ENCODE results near the gene FCGR1A. TPM values are rescaled to one million over a fixed set of nuclear protein-coding genes. Genes with fewer than 3 reads are reported as not detected.
"Not testable (repeated sequence)": the region's sequence is repeated elsewhere in the genome, so short reads cannot be mapped to it uniquely, and the experiment has no call there.

FCGR1A gene
- total RNA-seq, 1 donor from 2014 or later, result not detected

- not testable (repeated sequence) for H3K27ac Mint-ChIP-seq (ENCODE audit: unreplicated experiment); H3K36me3 Mint-ChIP-seq (ENCODE audit: low read depth, unreplicated experiment); H3K27me3 Mint-ChIP-seq (ENCODE audit: unreplicated experiment); H3K4me1 Mint-ChIP-seq (ENCODE audit: unreplicated experiment); DNase-seq (ENCODE audit: low spot score); H3K9me3 Mint-ChIP-seq (ENCODE audit: unreplicated experiment); H3K4me3 Mint-ChIP-seq (ENCODE audit: unreplicated experiment)
Measured at GRCh38 chr1:149783289-149783688, 795 bp downstream of the FCGR1A start.

- not testable (repeated sequence) for H3K4me3 Mint-ChIP-seq (ENCODE audit: unreplicated experiment); H3K4me1 Mint-ChIP-seq (ENCODE audit: unreplicated experiment); H3K9me3 Mint-ChIP-seq (ENCODE audit: unreplicated experiment); DNase-seq (ENCODE audit: low spot score); H3K36me3 Mint-ChIP-seq (ENCODE audit: low read depth, unreplicated experiment); H3K27ac Mint-ChIP-seq (ENCODE audit: unreplicated experiment); H3K27me3 Mint-ChIP-seq (ENCODE audit: unreplicated experiment)
Measured at GRCh38 chr1:149783868-149784267, 1.4 kb downstream of the FCGR1A start.

GRCh38 chr1:149787688-149788451 is 5.4 kb downstream of the FCGR1A start:
- H3K27ac Mint-ChIP-seq (ENCODE audit: unreplicated experiment); H3K4me1 Mint-ChIP-seq (ENCODE audit: unreplicated experiment); DNase-seq (ENCODE audit: low spot score); H3K9me3 Mint-ChIP-seq (ENCODE audit: unreplicated experiment); H3K4me3 Mint-ChIP-seq (ENCODE audit: unreplicated experiment); H3K36me3 Mint-ChIP-seq (ENCODE audit: low read depth, unreplicated experiment); H3K27me3 Mint-ChIP-seq (ENCODE audit: unreplicated experiment): not testable (repeated sequence)

GRCh38 chr1:149792502-149792901 is 10.0 kb downstream of the FCGR1A start:
- not testable (repeated sequence) for H3K27me3 Mint-ChIP-seq (ENCODE audit: unreplicated experiment); H3K36me3 Mint-ChIP-seq (ENCODE audit: low read depth, unreplicated experiment); H3K4me1 Mint-ChIP-seq (ENCODE audit: unreplicated experiment); H3K9me3 Mint-ChIP-seq (ENCODE audit: unreplicated experiment); H3K27ac Mint-ChIP-seq (ENCODE audit: unreplicated experiment); H3K4me3 Mint-ChIP-seq (ENCODE audit: unreplicated experiment)
- TF ChIP-seq CTCF (IDR thresholded peaks at IDR 0.05; ENCODE audit: unreplicated experiment), result peak; percentile 72
- peak; percentile 60 for DNase-seq (ENCODE audit: low spot score)

- H3K4me3 Mint-ChIP-seq (ENCODE audit: unreplicated experiment); H3K4me1 Mint-ChIP-seq (ENCODE audit: unreplicated experiment); H3K9me3 Mint-ChIP-seq (ENCODE audit: unreplicated experiment); H3K27me3 Mint-ChIP-seq (ENCODE audit: unreplicated experiment); H3K36me3 Mint-ChIP-seq (ENCODE audit: low read depth, unreplicated experiment); H3K27ac Mint-ChIP-seq (ENCODE audit: unreplicated experiment): not testable (repeated sequence)
- TF ChIP-seq CTCF (IDR thresholded peaks at IDR 0.05; ENCODE audit: unreplicated experiment), result peak; percentile 56
- DNase-seq (ENCODE audit: low spot score), result peak; percentile 79
Measured at GRCh38 chr1:149792912-149793515, 10.5 kb downstream of the FCGR1A start.

GRCh38 chr1:149793885-149794284 is 11.4 kb downstream of the FCGR1A start:
- H3K4me3 Mint-ChIP-seq (ENCODE audit: unreplicated experiment); H3K36me3 Mint-ChIP-seq (ENCODE audit: low read depth, unreplicated experiment); H3K9me3 Mint-ChIP-seq (ENCODE audit: unreplicated experiment); H3K27me3 Mint-ChIP-seq (ENCODE audit: unreplicated experiment); H3K27ac Mint-ChIP-seq (ENCODE audit: unreplicated experiment); H3K4me1 Mint-ChIP-seq (ENCODE audit: unreplicated experiment); DNase-seq (ENCODE audit: low spot score): not testable (repeated sequence)

- not testable (repeated sequence) for DNase-seq (ENCODE audit: low spot score); H3K4me3 Mint-ChIP-seq (ENCODE audit: unreplicated experiment); H3K36me3 Mint-ChIP-seq (ENCODE audit: low read depth, unreplicated experiment); H3K9me3 Mint-ChIP-seq (ENCODE audit: unreplicated experiment); H3K27ac Mint-ChIP-seq (ENCODE audit: unreplicated experiment); H3K4me1 Mint-ChIP-seq (ENCODE audit: unreplicated experiment); H3K27me3 Mint-ChIP-seq (ENCODE audit: unreplicated experiment)
Measured at GRCh38 chr1:149801628-149802027, 19.1 kb downstream of the FCGR1A start.

- not testable (repeated sequence) for H3K4me3 Mint-ChIP-seq (ENCODE audit: unreplicated experiment); H3K9me3 Mint-ChIP-seq (ENCODE audit: unreplicated experiment); H3K27ac Mint-ChIP-seq (ENCODE audit: unreplicated experiment); DNase-seq (ENCODE audit: low spot score); H3K4me1 Mint-ChIP-seq (ENCODE audit: unreplicated experiment); H3K27me3 Mint-ChIP-seq (ENCODE audit: unreplicated experiment); H3K36me3 Mint-ChIP-seq (ENCODE audit: low read depth, unreplicated experiment)
Measured at GRCh38 chr1:149804417-149805080, 22.1 kb downstream of the FCGR1A start.

GRCh38 chr1:149810697-149811405 is 28.4 kb downstream of the FCGR1A start:
- not testable (repeated sequence) for H3K9me3 Mint-ChIP-seq (ENCODE audit: unreplicated experiment); H3K27ac Mint-ChIP-seq (ENCODE audit: unreplicated experiment); H3K4me3 Mint-ChIP-seq (ENCODE audit: unreplicated experiment); H3K27me3 Mint-ChIP-seq (ENCODE audit: unreplicated experiment); H3K4me1 Mint-ChIP-seq (ENCODE audit: unreplicated experiment); DNase-seq (ENCODE audit: low spot score); H3K36me3 Mint-ChIP-seq (ENCODE audit: low read depth, unreplicated experiment)

GRCh38 chr1:149811514-149811889 is 29.0 kb downstream of the FCGR1A start:
- H3K36me3 Mint-ChIP-seq (ENCODE audit: low read depth, unreplicated experiment); H3K9me3 Mint-ChIP-seq (ENCODE audit: unreplicated experiment); H3K4me1 Mint-ChIP-seq (ENCODE audit: unreplicated experiment); DNase-seq (ENCODE audit: low spot score); H3K27ac Mint-ChIP-seq (ENCODE audit: unreplicated experiment); H3K27me3 Mint-ChIP-seq (ENCODE audit: unreplicated experiment); H3K4me3 Mint-ChIP-seq (ENCODE audit: unreplicated experiment): not testable (repeated sequence)

All from endothelial cell (in vitro differentiated cells).